Measurements from ENCODE around the gene TICRR.

Gene TICRR

GRCh38 chr15:89654301-89654761, 79.1 kb downstream of the TICRR start:
- DNase-seq (ENCODE audit: low spot score) = no peak

DNA sequence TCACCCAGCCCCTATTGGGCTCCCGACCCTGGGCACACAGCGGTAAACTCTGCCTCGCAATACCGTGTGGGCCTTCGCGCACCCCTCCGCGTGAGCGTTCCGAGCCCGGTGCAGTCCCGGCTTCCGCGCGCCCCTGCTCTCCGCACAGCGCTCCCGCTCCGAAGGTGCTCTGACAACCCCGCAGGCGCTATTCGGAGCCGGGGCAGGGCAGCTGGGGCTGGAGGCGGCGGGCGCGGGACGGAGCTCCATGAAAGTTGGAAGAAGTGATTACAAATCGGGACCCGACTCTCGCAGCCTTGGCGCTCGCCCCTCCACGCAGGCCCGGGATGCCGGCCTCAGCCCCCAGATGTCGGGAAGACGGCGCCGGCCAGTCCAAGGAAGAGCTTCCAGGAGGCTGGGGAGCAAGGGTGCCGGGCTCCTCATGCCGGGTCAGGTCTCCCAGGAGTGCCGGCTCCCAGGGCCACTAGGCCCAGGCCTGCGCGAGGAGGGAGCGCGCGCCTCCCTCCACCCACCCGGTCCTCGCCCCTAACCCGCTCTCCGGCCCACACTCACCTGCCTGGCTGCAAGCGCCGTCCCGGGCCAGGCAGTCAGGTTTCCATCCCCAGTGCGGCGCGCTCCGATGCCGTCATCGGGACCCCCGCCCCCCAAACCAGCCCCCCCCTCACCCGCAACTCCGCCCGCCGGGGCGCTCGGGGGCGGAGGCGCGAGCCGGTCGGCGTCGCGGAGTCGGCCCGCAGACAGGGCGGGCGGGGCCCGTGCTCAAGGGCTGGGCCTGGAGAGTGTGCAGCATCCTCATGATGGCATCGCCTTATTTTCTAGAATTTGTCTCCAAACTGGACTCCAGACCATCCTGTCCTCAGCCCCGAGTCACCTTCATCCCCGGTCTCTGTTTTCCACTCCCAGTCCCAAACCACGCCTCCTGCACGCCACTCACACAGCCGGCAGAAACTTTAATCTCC, 79.9 kb downstream of the TICRR start, which contains the start of gene KIF7:
KIF7 (minus strand) TSS at position 621 of the 959 bp plus-strand sequence. CDS start 2,537 bp downstream, outside the sequence.
- peak; percentile 47 for DNase-seq (ENCODE audit: low spot score)

- no peak for DNase-seq (ENCODE audit: low spot score)
These were observed 81.0 kb downstream of the TICRR start for GRCh38 chr15:89656116-89656815.

DNA sequence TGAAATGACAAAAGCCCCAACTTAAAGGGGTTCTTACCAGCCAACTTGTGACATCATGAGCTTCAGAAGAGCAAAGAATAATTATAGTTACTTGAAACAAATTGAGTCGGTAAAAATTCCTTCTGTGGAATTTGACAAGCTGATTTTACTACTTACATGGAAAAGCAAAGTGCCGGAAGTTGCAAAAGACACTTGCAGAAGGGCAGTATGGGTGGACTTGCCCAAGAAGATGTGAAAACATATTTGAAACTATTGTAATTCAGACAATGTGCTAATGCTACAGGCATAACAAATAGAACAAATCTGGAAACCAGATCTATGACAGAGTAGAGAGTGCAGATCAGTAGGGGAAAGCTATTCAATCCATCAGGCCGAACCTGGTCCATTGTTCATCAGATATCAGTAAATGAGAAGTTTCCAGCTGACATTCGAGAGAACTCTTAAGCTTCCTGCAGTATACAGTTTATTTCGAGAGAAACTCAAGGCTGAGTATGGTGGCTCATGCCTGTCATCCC, 82.5 kb downstream of the TICRR start:
- no peak for DNase-seq (ENCODE audit: low spot score)

GRCh38 chr15:89659295-89659694, 84.0 kb downstream of the TICRR start:
- no peak for DNase-seq (ENCODE audit: low spot score)

- no peak for DNase-seq (ENCODE audit: low spot score)
These were observed 85.3 kb downstream of the TICRR start for GRCh38 chr15:89660556-89660955.

DNA sequence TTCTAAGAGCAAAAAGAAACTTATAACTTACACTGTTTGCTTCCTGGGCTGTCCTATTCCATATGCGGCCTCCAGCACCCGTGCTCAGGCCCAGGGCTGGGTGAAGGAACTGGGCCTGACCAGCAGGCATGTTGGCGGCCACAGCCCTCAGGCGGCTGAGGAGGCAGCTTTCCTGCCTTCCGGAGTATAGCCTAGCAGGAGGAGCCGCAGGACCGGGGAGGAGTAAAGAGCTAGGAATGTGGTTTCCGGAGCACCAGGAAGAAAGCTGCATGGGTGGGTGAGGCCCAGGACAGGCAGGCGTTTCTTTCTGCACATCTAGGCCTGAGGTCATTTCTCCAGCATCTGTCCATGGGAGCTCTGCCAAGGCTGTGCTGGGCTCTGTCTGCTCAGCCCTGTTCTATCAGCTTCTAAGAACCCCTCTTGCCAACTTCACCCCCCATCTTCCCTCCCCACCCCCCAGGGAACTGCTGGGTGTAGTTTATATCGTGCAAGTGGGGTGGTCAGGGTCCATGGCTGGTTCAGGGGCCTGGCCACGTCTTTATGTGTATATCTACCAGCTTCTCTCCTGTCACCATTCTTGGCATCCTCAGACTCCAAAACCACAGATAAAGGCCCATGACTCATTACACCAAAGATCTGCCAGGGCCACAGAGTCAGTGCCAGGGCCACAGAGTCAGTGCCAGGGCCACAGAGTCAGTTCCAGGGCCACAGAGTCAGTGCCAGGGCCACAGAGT, 87.8 kb downstream of the TICRR start:
- DNase-seq (ENCODE audit: low spot score) = no peak

DNA sequence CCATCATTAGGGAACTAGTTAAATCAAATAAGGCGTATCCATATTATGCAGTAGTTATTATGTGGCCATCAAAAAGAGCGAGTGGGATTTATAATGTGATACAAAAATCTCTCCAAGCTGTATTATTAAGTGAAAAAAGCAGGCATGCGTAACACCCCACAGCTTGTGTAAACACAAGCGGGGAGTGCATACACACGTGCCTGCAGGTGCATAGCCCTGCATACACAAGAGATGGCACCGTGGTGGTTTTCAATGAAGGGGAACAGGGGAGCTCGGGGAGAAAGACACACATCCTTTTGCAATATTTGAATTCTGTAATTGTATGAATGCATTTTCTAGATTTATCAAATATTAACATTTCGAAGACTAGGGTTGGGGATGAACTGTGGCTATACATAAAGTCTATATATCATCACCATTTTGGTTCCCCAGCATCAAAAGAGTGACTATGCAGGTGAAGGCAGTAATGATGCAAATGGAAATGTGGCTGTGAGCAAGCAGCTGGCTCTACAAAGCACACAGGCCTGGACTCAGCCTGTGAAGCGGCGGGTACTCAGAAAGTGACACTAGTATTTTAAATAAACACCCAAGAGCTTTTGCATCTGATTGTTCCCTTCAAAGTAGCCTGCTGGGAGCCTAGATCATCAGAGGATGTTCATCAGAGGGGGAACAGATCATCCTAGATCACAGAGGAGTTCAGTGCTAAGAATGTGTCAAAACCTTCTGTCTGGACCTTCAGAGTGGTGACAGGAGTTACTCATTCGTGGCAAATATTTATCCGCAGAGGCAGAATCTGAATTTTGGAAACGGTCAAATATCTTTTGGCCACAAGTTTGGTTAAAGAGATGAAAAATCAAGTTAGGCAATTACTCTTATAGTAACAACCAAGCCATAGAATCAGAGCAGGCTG, 89.4 kb downstream of the TICRR start:
- no peak for DNase-seq (ENCODE audit: low spot score)

DNA sequence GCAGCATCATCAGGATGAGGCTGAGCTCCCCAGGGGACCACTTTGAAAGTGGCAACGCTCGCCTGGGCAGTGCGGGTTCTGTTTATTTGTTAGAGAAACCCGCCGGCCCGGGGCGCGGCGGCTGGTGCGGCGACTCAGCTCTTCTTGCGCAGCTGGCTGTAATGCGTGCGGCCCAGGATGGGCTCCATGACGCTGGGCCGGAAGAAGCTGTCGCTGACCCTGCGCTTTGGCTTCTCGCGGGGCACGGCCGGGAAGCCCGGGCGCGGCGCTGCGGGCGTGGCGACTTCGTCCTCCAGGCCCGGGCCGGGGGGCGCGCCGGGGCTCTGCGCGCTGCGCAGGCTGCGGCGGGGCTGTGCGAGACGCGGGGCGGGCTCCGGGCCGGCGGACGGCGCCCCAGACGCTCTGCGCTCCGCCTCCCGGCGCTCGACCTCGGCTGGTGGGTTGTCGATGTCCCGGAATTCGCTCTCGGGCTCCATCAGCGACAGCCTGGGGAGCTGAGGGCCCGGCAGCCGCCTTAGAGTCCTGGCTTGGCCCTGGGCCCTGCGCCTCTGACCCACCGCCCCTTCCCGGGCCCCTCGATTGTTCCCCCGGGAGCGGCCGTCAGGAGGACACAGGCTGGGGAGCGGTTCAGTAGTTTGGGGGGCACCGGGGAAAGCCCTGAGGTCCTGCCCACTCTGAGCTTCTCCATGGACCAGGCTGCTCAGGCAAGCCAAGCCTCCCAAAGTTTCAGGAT, 90.3 kb downstream of the TICRR start:
- peak; percentile 54 for DNase-seq (ENCODE audit: low spot score)

- DNase-seq (ENCODE audit: low spot score) = no peak
These were observed 91.1 kb downstream of the TICRR start for GRCh38 chr15:89666184-89666857.

DNA sequence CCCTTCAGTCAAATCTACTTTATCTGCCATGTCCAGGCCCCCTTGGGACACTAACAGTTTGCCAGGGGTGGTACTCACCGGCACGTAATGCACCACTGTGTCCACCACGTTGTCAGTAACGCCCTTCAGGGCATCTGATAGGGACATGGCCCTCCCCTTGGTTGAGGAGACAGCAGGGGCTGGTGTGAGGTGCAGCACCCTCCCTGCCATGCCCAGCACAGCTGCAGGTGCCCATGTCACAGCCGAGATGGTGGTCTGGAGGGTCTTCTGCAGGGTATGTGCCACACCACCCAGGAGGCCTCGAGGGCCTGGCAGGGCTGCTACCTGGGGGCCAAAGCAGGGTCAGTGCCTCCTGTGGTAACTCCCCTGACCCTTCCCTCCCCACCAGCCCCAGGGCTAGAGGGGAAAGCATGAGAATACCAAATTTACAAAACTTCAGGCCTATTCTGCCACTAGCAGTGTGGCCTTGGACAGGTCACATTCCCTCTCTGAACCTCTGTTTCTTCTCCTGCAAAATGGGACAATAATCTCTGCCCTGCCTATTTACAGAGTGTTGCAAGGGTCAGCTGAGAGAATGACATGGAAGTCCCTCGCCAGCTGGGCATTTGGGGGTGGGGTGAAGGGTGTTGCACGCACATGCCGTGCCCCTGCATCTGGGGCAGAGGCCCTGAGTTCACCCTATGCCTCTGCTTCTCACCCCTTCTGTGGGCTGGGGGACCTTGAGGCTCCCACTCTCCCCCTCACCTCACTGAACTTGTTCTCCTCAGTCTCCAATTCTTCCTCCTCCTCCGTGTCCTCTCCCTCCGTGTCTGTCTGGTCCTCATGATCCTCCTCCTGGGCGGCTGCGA, 91.8 kb downstream of the TICRR start:
- no peak for DNase-seq (ENCODE audit: low spot score)

DNA sequence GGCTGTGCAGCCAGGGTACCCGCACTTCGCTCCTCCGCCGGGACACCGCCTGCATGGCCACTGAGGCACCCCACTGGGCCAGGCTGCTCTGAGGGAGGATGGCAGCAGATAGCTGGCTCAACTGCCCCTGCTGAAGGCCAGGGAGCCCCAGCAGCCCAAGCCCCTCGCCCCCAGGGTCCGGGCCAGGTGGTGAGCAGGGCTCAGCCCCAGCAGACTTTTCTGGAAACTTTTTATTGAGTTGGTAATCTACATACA, 92.4 kb downstream of the TICRR start:
- no peak for DNase-seq (ENCODE audit: low spot score)

- DNase-seq (ENCODE audit: low spot score) = no peak
These were observed 92.9 kb downstream of the TICRR start for GRCh38 chr15:89668171-89668570.

DNA sequence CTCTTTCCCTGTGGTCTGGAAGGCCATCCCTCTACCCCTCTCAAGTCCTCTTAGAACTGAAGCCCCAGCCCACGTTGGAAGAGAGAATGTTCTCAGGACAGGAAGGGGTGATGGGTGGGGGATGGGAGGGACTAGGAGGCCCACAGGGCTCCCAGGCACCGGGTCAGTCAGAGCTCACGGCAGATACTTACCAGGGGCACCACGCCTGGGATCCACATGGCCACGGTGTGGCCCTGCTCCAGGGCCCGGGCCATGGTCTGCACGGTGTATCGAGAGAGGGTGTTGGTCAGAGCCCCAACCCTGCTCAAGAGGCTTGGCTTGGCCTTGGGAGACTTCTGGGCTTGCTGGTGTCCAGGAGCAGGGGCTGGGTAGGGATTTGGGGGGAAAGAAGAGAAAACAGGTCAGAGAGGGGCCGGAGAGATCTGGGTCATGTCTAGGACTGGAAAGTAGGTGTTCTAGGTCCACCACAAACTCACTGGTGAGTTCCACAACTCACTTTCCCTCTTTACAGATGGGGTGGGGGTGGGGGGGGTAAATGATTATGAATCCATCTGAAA, 94.1 kb downstream of the TICRR start:
- no peak for DNase-seq (ENCODE audit: low spot score)

- no peak for DNase-seq (ENCODE audit: low spot score)
These were observed 94.7 kb downstream of the TICRR start for GRCh38 chr15:89669941-89670340.

DNA sequence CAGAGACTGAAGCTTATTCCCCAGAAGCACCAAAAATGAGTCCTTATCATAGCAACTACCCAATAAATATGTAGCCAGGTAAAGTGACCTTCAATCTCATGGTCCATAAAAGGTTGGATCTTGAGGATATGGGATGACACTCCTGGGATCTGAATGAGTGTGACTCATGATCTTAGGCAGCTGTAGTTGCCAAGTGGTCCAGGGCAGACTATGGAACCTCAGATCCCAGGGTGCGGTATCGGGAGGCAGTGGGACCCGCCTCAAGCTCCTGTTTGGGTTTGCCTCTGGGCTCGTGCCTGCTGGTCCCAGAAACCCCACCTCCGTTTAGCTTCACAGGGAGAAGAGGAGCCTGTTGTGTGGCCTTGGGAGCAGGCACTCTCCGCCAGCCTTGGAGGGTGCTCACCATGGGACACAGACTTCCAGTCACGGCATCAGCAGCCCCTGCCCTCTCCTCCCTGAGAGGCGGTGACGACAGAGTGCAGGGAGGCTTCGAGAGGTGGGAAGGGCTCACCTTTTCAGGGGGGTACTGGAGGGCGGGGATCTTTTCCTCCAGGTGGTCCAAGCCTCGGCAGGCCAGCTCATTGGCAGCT, 95.8 kb downstream of the TICRR start:
- no peak for DNase-seq (ENCODE audit: low spot score)

DNA sequence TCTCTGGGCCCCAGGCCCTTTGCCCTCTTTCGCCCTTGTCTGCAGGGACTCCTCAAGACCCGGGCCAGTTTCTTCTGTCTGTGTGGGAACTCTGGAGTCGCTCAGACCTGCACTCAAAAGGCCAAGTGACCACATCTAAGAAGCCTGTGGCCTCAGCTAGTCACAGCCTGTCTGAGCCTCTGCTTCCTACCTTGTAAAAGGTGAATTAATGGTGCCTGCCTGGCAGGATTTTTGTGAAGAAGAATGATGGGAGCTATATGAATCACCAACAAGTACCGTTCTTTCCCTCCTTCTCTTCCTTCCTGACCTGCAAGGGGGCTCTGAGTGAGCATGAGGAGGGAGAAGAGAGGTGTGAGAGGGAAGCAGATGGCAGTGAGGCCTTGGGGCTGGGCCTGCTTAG, 96.4 kb downstream of the TICRR start:
- DNase-seq (ENCODE audit: low spot score) = no peak
